AG10803 (cell line): Measurements from ENCODE around the gene CD2.
A peak's percentile ranks its signal among the peaks of the same experiment; 100 is the strongest.

Experiments used
- DNase-seq: peaks from one replicate; pipeline ENCODE4 v3.0.0; 2010; ENCODE audit warnings: low read depth
- H3K4me3 ChIP-seq: 2 replicates; pipeline ENCODE4 v1.5.1; 2011; ENCODE audit warnings: mild to moderate bottlenecking, low read length, control low read depth
- TF ChIP-seq, protein P1 (sequence below): conservative IDR thresholded peaks from 2 replicates; pipeline ENCODE4 v1.5.1; 2011; ENCODE audit warnings: mild to moderate bottlenecking, low read length, control low read depth, inconsistent platforms

Gene CD2

DNA sequence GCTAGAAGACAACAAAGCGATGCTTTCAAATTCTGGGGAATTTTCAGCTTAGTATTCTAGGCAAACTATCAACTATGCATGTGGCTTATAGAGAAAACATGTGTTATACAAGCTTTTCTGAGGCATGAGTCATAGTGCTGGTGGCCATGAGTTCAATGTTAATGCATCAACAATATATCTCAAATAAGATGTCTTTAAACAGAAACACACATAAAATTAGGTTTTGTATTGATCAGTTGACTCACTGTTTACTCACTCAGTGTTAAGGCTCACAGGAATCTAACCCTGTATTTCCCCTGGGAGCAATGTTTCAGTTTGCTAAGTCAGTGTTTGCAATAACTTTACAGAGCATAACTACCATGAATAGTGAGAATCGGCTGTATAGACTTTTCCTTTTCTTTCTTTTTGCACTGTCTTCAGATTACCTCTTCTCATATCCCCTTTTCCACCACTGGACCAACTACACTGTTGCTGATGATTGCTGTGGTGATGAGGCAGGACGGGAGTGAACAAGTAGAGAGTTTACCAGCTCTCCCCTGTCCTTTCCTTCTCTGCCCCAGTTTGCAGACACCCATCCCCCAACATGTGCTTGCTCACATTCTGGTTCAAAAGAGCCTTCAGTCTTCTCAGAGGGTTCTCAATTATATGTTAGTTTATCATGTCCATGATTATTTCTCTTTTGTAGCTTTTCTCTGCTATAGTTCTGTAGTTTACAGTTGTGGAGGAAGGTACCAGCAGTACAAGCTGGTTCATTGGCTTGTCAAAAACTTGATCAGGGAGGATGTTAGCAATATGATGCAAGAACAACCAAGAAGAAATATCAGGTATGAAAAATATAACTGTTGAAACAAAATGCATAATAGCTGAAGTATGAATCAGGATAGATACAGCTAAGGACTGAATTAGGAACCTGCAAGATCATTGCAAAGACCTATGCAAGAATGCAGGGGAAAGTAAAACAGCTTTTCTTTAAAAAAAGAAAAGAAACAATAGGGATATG, 23.9 kb downstream of the CD2 start:
- peak overlapping the region; percentile 21; the same call in 1 of the 2 replicates for H3K4me3 ChIP-seq
- DNase-seq: peak; percentile 90

DNA sequence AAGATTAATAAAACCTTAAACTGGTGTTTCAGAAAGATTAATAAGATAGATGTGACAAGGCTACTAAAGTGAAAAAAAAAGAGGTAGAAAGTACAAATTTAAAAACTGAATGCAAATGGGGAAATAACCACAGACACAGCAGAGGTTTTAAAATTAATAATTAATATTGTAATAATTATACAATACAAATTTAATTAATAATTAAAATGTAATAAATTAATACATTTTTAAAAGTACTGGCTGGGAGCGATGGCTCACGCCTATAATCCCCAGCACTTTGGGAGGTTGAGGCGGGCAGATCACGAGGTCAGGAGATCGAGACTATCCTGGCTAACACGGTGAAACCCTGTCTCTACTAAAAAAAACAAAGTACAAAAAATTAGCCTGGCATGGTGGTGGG, 26.8 kb downstream of the CD2 start:
- H3K4me3 ChIP-seq: no peak overlapping the region
- TF ChIP-seq, protein P1, sequence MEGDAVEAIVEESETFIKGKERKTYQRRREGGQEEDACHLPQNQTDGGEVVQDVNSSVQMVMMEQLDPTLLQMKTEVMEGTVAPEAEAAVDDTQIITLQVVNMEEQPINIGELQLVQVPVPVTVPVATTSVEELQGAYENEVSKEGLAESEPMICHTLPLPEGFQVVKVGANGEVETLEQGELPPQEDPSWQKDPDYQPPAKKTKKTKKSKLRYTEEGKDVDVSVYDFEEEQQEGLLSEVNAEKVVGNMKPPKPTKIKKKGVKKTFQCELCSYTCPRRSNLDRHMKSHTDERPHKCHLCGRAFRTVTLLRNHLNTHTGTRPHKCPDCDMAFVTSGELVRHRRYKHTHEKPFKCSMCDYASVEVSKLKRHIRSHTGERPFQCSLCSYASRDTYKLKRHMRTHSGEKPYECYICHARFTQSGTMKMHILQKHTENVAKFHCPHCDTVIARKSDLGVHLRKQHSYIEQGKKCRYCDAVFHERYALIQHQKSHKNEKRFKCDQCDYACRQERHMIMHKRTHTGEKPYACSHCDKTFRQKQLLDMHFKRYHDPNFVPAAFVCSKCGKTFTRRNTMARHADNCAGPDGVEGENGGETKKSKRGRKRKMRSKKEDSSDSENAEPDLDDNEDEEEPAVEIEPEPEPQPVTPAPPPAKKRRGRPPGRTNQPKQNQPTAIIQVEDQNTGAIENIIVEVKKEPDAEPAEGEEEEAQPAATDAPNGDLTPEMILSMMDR: no peak
- DNase-seq: no peak

More for the DNA sequence above, 23.9 kb downstream of the CD2 start:
- TF ChIP-seq, protein P1: no peak

DNA sequence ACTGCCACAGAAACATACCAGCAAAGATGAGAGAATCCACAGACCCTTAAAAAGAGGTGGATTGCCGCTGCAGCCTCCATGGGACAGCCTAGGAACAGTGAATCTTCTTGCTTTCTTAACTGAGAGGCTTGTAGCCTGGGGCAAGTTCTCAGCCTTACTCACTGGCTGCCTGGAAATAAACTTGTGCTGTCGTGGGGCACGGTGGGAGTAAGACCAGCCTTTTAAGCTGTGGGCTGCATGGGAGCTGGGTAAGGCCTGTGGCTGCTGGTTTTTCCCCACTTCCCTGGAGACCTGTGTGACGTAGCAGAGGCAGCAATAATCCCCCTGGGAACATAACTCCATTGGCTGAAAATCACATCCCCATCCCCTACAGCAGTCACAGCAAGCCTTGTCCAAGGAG, 30.8 kb downstream of the CD2 start:
- no peak for DNase-seq

DNA sequence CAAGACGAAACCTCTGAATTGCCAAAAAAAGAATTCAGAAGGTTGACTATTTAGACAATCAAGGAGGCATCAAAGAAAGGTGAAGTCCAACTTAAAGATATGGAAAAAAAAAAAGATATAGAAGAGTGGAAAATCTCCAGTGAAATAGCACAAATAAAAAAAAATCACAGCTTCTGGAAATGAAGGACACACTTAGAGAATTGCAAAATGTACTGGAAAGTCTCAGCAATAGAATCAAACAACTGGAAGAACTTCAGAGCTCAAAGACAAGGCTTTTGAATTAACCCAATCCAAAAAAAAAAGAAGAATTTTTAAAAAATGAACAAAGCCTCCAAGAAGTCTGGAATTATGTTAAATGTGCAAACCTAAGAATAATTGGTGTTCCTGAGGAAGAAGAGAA, 31.8 kb downstream of the CD2 start:
- TF ChIP-seq, protein P1: no peak
- no peak overlapping the region for H3K4me3 ChIP-seq
- no peak for DNase-seq

More for the DNA sequence above, 30.8 kb downstream of the CD2 start:
- H3K4me3 ChIP-seq: no peak overlapping the region
- TF ChIP-seq, protein P1: no peak

DNA sequence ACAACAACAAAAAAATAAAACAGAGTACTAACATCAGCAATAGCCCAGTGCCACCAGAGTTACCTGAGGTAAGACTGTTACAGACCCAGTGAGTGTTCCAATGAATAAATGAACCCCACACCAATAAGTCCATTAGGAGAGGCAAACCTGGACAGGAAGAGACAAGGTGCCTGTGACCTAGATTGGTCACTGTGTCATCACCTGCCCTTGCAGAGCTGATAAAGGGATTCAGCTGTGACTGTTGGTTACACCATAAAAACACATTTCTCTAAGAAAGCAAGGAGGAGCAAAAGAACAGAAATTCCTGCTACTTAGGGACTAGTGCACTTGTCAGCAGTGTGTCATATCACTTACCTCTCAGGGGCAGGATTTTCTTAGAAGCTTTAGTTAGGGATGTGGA, 37.5 kb downstream of the CD2 start:
- H3K4me3 ChIP-seq: no peak overlapping the region
- TF ChIP-seq, protein P1: no peak
- no peak for DNase-seq

DNA sequence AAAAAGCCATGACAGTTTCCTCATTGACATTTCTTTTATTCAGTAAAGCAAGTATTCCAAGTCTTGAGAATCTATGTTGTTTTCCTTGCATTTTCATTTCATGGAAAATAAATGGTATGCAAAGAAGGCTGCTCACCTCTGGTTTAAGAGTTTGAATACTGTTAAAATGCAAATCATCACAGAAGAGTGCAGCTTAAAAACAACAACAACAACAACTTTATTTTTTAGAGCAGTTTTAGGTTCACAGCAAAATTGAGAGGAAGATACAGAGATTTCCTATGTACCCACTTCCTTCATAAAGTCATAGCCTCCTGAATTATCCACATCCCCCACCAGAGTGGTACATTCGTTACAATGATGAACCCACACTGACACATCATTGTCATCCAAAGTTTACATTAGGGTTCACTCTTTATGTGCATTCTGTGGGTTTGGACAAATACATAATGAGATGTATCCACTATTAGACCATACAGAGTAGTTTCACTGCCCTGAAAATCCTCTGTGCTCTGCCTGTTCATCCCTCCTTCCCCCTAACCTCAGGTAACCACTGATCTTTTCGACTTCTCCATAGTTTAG, 39.2 kb downstream of the CD2 start:
- H3K4me3 ChIP-seq: no peak overlapping the region
- DNase-seq: no peak
- TF ChIP-seq, protein P1: no peak
